Left lung (tissue), 10 donors: ENCODE data around the gene SULT4A1. TPM values are rescaled to one million over a fixed set of nuclear protein-coding genes. Genes with fewer than 3 reads are reported as not detected.

Experiments used
- ATAC-seq: fragments of 200-7000 bp; cut with Tn5 transposase; one replicate; pipeline ENCODE4 v1.9.1; 2020; ENCODE audit warnings: moderate library complexity
- DNase-seq, 4 donors: peaks; one replicate each; pipeline ENCODE4 v3.0.0-alpha.2; 2013 to 2020
- H3K27ac ChIP-seq, 2 donors: fragments of 200-600 bp; sonication (generic) in 1 of 2; one replicate each; pipeline versions ENCODE4 v1.5.0 to v1.8.0; 2020 to 2021
- H3K27me3 ChIP-seq, 2 donors: fragments of 200-600 bp; sonication (generic) in 1 of 2; one replicate each; pipeline versions ENCODE4 v1.5.0 to v1.8.0; 2020 to 2021
- H3K36me3 ChIP-seq, 2 donors: fragments of 200-600 bp; sonication (generic) in 1 of 2; one replicate each; pipeline versions ENCODE4 v1.5.0 to v1.8.0; 2020 to 2021
- H3K4me1 ChIP-seq, 2 donors: fragments of 200-600 bp; one replicate each; pipeline ENCODE4 v1.8.0; 2021
- H3K4me3 ChIP-seq, 2 donors: fragments of 200-600 bp; sonication (generic) in 1 of 2; one replicate each; pipeline versions ENCODE4 v1.5.0 to v1.8.0; 2020 to 2021; ENCODE audit warnings: mild to moderate bottlenecking in 1 of 2
- H3K9me3 ChIP-seq, 2 donors: fragments of 200-600 bp; sonication (generic) in 1 of 2; one replicate each; pipeline versions ENCODE4 v1.5.0 to v1.8.0; 2020 to 2021
- intact Hi-C, 2 donors: fragments of 100-400 bp; cut with DNase I; formaldehyde crosslinking; loops; one replicate each; pipeline versions ENCODE4 v1.11.2 to v1.14.2; 2022
- polyA plus RNA-seq, 6 donors: library from polyadenylated mRNA; unstranded; fragments of 120-200 nt; gene quantifications; one replicate each; pipeline ENCODE4 v1.2.1, GENCODE V29; 2013; ENCODE audit not compliant: insufficient read length in 6 of 6
- total RNA-seq, 2 donors: library from RNA; stranded (reverse); fragmentation: NEBNext Ultra II Directional; extraction: Animal tissue kit (Norgen Biotek cat#: 25700); gene quantifications; one replicate each; pipeline ENCODE4 v1.2.1, GENCODE V29; 2021
- TF ChIP-seq, protein P1 (sequence below), 2 donors: fragments of 200-600 bp; sonication (generic) in 1 of 2; IDR thresholded peaks; one replicate each; pipeline versions ENCODE4 v1.5.0 to v1.8.0; 2021; ENCODE audit warnings: antibody characterized with exemption in 2 of 2
- donor health status: DM: no; HTN: yes; CAD: no.
- donor health status: DM: no; HTN: no; CAD: no.

Gene SULT4A1
- total and polyA plus RNA-seq, 8 donors: 0.85 to 2.5 (median 1.6) TPM; not detected in 2

- DNase-seq: peak in 1 of 4 donors; percentile 10
- TF ChIP-seq, protein P1, sequence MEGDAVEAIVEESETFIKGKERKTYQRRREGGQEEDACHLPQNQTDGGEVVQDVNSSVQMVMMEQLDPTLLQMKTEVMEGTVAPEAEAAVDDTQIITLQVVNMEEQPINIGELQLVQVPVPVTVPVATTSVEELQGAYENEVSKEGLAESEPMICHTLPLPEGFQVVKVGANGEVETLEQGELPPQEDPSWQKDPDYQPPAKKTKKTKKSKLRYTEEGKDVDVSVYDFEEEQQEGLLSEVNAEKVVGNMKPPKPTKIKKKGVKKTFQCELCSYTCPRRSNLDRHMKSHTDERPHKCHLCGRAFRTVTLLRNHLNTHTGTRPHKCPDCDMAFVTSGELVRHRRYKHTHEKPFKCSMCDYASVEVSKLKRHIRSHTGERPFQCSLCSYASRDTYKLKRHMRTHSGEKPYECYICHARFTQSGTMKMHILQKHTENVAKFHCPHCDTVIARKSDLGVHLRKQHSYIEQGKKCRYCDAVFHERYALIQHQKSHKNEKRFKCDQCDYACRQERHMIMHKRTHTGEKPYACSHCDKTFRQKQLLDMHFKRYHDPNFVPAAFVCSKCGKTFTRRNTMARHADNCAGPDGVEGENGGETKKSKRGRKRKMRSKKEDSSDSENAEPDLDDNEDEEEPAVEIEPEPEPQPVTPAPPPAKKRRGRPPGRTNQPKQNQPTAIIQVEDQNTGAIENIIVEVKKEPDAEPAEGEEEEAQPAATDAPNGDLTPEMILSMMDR (IDR thresholded peaks at IDR 0.05): no peak
- H3K9me3 ChIP-seq: no peaks in the 10 kb centered on the region
- no peak overlapping the region for H3K27ac ChIP-seq
- peaks cover 0 to 54% of the 10 kb centered on the region in 2 donors for H3K27me3 ChIP-seq
- ATAC-seq: no peak
- intact Hi-C loops: no loop called here
- H3K36me3 ChIP-seq: no peaks in the 10 kb centered on the region
- no peak overlapping the region for H3K4me3 ChIP-seq
- no peaks in the 10 kb centered on the region for H3K4me1 ChIP-seq
Measured at GRCh38 chr22:43845981-43846380, 16.3 kb downstream of the SULT4A1 start.

- Histone ChIP-seq H3K27ac (no peak overlapping the region), H3K36me3 (no peaks in the 10 kb centered on the region), H3K4me3 (no peak overlapping the region), H3K27me3 (peaks cover 0 to 43% of the 10 kb centered on the region in 2 donors), H3K9me3 (no peaks in the 10 kb centered on the region), H3K4me1 (no peaks in the 10 kb centered on the region)
- ATAC-seq (no peak), DNase-seq (peak in 1 of 4 donors; percentile 78)
- intact Hi-C loops: no loop called here
- TF ChIP-seq, protein P1 (IDR thresholded peaks at IDR 0.05): no peak
Measured at GRCh38 chr22:43844560-43845545, 17.5 kb downstream of the SULT4A1 start.

DNA sequence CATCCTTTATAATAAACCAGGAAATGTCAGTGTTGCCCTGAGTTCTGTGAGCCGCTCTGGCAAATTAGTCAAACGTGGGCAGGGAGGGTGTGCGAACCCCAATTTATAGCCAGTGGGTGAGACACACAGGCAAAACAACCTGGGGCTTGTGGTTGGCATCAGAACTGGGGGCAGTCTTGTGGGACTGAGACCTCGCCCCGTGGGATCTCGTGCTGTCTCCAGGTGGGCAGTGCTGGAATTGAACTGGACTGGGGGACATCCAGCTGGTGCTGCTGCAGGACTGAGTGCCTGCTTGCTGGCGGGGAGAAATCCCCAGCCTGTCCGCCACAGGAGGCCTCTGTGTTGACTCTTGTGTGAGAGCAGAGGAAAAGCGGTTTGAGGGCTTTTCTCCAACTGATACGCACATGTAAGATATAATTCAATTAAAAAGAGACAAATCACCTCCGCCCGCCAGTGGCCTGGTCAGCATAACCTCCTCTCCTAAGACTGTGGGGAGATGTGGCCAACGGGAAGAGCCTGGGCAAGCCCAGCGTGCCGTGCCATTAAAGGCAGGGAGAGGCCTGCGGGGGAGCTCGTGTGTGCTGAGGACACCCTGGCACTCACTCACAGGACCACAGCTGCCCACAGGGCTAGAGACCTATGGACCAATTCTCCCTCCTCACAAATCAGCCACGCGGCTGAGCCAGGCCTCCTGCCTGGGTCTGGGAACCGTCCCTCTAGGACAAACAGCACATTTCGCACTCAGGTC is 18.4 kb downstream of the SULT4A1 start:
- H3K4me1 ChIP-seq: no peaks in the 10 kb centered on the region
- no peaks in the 10 kb centered on the region for H3K36me3 ChIP-seq
- peaks cover 0 to 36% of the 10 kb centered on the region in 2 donors for H3K27me3 ChIP-seq
- no peak for DNase-seq
- H3K9me3 ChIP-seq: no peaks in the 10 kb centered on the region
- TF ChIP-seq, protein P1 (IDR thresholded peaks at IDR 0.05): no peak
- no peak overlapping the region for H3K4me3 ChIP-seq
- intact Hi-C loops: no loop called here
- H3K27ac ChIP-seq: no peak overlapping the region
- no peak for ATAC-seq

GRCh38 chr22:43841742-43842141 is 20.6 kb downstream of the SULT4A1 start:
- Histone ChIP-seq H3K4me3 (no peak overlapping the region), H3K9me3 (no peaks in the 10 kb centered on the region), H3K4me1 (no peaks in the 10 kb centered on the region), H3K36me3 (no peaks in the 10 kb centered on the region), H3K27ac (no peak overlapping the region), H3K27me3 (peaks cover 0 to 19% of the 10 kb centered on the region in 2 donors)
- intact Hi-C loops: no loop called here
- ATAC-seq (no peak), DNase-seq (peak in 1 of 4 donors; percentile 74)
- TF ChIP-seq, protein P1 (IDR thresholded peaks at IDR 0.05): no peak

- ATAC-seq: no peak
- intact Hi-C loops: no loop called here
- Histone ChIP-seq H3K36me3 (no peaks in the 10 kb centered on the region), H3K4me1 (no peaks in the 10 kb centered on the region), H3K4me3 (no peak overlapping the region), H3K9me3 (no peaks in the 10 kb centered on the region), H3K27ac (no peak overlapping the region), H3K27me3 (peaks cover 0 to 13% of the 10 kb centered on the region in 2 donors)
- TF ChIP-seq, protein P1 (IDR thresholded peaks at IDR 0.05): no peak
- DNase-seq: no peak
Measured at GRCh38 chr22:43840851-43841250, 21.5 kb downstream of the SULT4A1 start.
